AG08395 (cell line): ENCODE results near the gene ZNF420.

Experiments
- DNase-seq: peaks from one replicate; pipeline ENCODE4 v3.0.0; 2012; ENCODE audit warnings: mixed read lengths, low spot score

Gene ZNF420

DNA sequence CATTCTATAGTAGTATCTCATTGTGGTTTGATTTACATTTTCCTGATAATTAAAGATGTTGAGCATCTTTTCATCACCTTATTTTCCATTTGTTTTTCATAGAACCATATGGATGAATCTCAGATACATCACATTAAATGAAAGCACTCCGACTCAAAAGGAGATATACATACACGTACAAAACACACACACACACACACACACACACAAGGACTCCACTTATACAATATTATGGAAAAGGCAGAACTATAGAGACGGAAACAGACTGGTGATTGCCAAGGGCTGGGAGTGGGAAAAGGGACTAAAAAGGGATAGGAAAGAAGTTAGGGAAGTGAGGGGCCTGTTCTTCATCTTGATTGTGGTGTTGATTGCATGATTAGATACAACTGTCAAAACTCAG, 70.0 kb downstream of the ZNF420 start:
- DNase-seq, result no peak

DNA sequence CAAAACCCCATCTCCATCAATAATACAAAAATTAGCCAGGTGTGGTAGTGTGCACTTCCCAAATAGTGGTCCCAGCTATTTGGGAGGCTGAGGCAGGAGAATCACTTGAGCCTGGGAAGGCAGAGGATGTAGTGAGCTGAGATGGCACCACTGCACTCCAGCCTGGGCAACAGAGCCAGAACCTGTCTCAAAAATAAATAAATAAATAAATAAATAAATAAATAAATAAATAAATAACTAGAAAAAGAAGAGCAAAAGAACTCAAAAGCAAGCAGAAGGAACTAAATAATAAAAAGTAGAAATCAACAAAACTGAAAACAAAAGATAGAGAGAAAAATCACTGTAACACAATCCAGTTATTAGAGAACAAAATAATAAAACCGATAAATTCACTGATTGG, 81.9 kb downstream of the ZNF420 start:
- no peak for DNase-seq

DNA sequence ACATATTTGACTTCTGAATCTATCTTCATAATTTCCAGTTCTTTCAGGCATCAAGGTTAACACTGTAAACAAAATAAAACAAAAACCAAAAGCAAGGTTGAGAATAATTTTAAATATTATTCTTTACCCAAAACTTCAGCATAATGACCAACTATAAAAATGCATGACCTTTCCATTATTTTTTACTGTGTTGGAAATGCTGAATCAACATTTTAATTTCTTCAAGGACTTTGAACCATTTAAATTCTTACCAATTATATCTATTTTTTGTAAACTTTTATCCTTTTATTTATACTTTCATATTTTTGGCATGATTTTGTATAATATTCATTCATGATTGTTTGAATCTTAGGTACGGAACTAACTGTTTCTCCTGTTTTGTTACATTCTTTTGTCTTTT, 87.4 kb downstream of the ZNF420 start:
- DNase-seq, result no peak

DNA sequence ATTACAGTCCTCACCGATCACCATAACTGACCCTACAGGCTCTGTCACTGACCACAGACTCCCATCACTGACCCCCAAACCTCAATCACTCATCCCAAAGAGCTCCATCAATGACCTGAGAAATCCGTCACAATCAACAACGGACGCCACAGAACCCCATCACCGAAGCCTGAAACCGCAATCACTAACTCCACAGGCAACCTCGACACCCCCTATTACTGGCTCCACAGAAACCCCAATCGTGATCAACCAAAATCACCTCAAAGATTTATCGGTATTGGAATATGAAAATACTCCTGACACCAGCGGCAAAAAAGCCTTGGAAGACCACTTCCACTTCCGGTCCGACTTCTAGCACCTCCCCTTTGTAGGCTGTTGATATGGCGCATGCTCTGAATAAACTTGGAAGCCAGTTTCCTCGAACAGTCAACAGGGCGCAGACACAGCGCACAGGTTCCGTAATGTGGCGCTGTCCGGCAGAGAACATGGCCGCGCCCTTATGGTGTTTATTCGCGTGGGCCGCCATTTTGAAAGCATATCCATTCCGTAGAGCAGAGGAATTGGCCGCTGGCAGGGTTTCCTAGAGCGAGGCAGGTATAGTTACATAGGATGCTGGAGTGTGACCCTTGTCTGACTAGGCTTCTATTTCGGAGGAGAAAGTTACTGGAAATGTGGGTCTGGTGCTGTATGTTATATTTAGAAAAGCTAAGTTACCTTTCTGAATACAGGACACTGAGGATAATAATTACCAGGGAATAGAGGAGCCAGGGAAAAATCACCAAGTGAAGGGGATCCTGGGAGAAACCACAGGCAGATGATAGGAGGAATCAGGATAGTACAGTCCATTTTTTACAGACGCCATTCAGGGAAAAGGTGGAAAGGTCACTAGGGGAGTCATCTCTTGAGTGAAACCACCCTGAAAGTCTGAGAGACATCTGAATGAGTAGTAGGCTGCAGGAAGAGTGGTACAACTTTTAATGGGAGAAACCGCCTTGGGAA, 94.4 kb downstream of the ZNF420 start, which contains the start of gene ZNF585A:
Gene ZNF585A, minus strand, starts transcription at position 328 of the 999 bp plus-strand sequence. CDS start 2,785 bp downstream, outside the sequence.
- peak; percentile 96 for DNase-seq
